Stomach smooth muscle (tissue), 2 donors: ENCODE data around the gene ZFP2.
A peak's percentile ranks its signal among the peaks of the same experiment; 100 is the strongest.
"Not testable (repeated sequence)": the region's sequence is repeated elsewhere in the genome, so short reads cannot be mapped to it uniquely, and the experiment has no call there.

Experiments
- H3K27ac ChIP-seq: one replicate; pipeline ENCODE4 v1.7.0; 2013; ENCODE audit warnings: mild to moderate bottlenecking, low read length, inconsistent platforms
- H3K27me3 ChIP-seq, 2 donors: one replicate each; pipeline ENCODE4 v1.7.0; 2013; ENCODE audit warnings: low read length in 2 of 2; ENCODE audit not compliant: insufficient read depth in 2 of 2, control insufficient read depth in 1 of 2
- H3K36me3 ChIP-seq, 2 donors: one replicate each; pipeline ENCODE4 v1.7.0; 2013; ENCODE audit warnings: low read length in 2 of 2; ENCODE audit not compliant: control insufficient read depth in 2 of 2, insufficient read depth in 2 of 2
- H3K4me1 ChIP-seq: one replicate; pipeline ENCODE4 v1.7.0; 2013; ENCODE audit warnings: low read length; ENCODE audit not compliant: control insufficient read depth, insufficient read depth
- H3K4me3 ChIP-seq, 2 donors: one replicate each; pipeline ENCODE4 v1.7.0; 2013; ENCODE audit warnings: low read length in 2 of 2
- H3K9ac ChIP-seq, 2 donors: one replicate each; pipeline ENCODE4 v1.7.0; 2013; ENCODE audit warnings: low read length in 2 of 2, mild to moderate bottlenecking in 1 of 2
- H3K9me3 ChIP-seq, 2 donors: one replicate each; pipeline ENCODE4 v1.7.0; 2013; ENCODE audit warnings: low read length in 2 of 2; ENCODE audit not compliant: control insufficient read depth in 2 of 2
- donor health status: healthy.
- donor health status: Pancreatic carcinoma.

The ZFP2 gene

GRCh38 chr5:178895615-178896571 is at the start of gene ZFP2:
Gene ZFP2, plus strand, starts transcription at chr5:178895913. Its CDS starts 35,401 bp downstream, at chr5:178931314.
- H3K27ac ChIP-seq = peak within 1 kb of the TSS; percentile 62
- no peaks in the 10 kb centered on the region for H3K9me3 ChIP-seq
- H3K4me1 ChIP-seq = peaks cover 4% of the 10 kb centered on the region
- H3K4me3 ChIP-seq = peak within 1 kb of the TSS; percentile 64 to 81
- H3K36me3 ChIP-seq = no peaks in the 10 kb centered on the region
- no peaks in the 10 kb centered on the region for H3K27me3 ChIP-seq
- peak within 1 kb of the TSS; percentile 74 to 75 for H3K9ac ChIP-seq

- H3K36me3 ChIP-seq = no peaks in the 10 kb centered on the region
- peaks cover 0 to 1% of the 10 kb centered on the region in 2 donors for H3K27me3 ChIP-seq
- H3K4me1 ChIP-seq = peaks cover 3% of the 10 kb centered on the region
- H3K4me3 ChIP-seq = no peak overlapping the region
- no peak overlapping the region for H3K9ac ChIP-seq
- H3K27ac ChIP-seq = no peak overlapping the region
- no peaks in the 10 kb centered on the region for H3K9me3 ChIP-seq
These were observed 46.4 kb upstream of the ZFP2 start for GRCh38 chr5:178849316-178849715.

GRCh38 chr5:178851951-178852350 is 43.8 kb upstream of the ZFP2 start:
- Histone ChIP-seq H3K27me3 (peaks cover 0 to 4% of the 10 kb centered on the region in 2 donors), H3K36me3 (no peaks in the 10 kb centered on the region), H3K27ac (no peak overlapping the region), H3K9ac (no peak overlapping the region), H3K9me3 (no peaks in the 10 kb centered on the region), H3K4me1 (no peaks in the 10 kb centered on the region), H3K4me3 (no peak overlapping the region)

DNA sequence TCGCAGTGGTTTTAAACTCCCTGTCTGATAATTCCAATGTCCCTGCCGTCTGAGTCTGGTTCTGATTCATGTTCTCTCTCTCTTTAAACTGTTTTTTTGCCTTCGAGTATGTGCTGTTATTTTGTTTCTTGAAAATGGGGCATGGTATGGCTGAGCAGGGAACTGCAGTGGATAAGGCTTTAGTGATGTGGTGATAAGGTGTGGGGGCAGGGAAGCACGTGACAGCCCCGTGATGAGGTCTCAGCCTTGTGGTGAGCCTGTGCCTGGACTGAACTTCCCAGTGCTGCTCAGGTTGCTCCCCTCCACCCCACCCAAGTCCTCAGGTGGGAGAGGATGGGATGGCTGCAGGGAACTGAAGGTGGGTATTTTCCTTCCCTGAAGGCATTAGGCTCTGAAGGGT is 41.4 kb upstream of the ZFP2 start:
- Histone ChIP-seq H3K27me3 (peaks cover 0 to 4% of the 10 kb centered on the region in 2 donors), H3K4me1 (no peaks in the 10 kb centered on the region), H3K4me3 (no peak overlapping the region), H3K9ac (no peak overlapping the region), H3K27ac (no peak overlapping the region), H3K36me3 (no peaks in the 10 kb centered on the region), H3K9me3 (no peaks in the 10 kb centered on the region)

- Histone ChIP-seq H3K27me3 (no peaks in the 10 kb centered on the region), H3K9me3 (no peaks in the 10 kb centered on the region), H3K4me1 (peaks cover 13% of the 10 kb centered on the region), H3K4me3 (peak within 1 kb of the TSS; percentile 74 to 78), H3K36me3 (peaks cover 4 to 5% of the 10 kb centered on the region in 2 donors), H3K27ac (peak within 1 kb of the TSS; percentile 37), H3K9ac (peak within 1 kb of the TSS; percentile 68 to 69)
These were observed 35.8 kb upstream of the ZFP2 start, which contains the start of gene ZNF354B for GRCh38 chr5:178859625-178860521. Gene ZNF354B, plus strand, starts transcription at chr5:178859953. Its CDS starts 1,095 bp downstream, at chr5:178861048.

GRCh38 chr5:178860615-178861014 is 35.1 kb upstream of the ZFP2 start:
- peak overlapping the region; percentile 68 to 69 for H3K9ac ChIP-seq
- not testable (repeated sequence) for H3K9me3 ChIP-seq, H3K27ac ChIP-seq, H3K27me3 ChIP-seq, H3K36me3 ChIP-seq
- peak overlapping the region; percentile 74 to 78 for H3K4me3 ChIP-seq
- peaks cover 13% of the 10 kb centered on the region for H3K4me1 ChIP-seq

DNA sequence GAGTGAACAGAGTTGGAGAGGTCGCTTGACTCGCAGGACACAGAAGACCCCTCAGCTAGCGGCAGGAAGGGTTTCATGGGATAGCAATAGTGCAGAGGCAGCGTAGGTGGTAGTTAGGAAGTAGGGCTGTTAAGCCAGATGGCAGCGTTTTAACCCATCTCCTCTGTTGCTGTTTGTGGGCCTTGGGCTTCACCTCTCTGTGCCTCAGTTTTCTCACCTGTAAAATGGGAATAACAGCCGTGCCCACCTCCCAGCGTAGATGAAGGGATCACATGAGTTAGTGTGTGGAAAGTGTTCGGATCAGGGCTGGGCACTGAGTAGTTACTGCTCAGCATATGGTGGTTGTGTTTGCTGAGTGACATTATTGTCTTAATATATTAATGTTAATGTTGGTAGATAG is 34.1 kb upstream of the ZFP2 start:
- H3K4me3 ChIP-seq = peak overlapping the region; percentile 24 to 46
- H3K9ac ChIP-seq = peak overlapping the region; percentile 21
- no peak overlapping the region for H3K27ac ChIP-seq
- no peaks in the 10 kb centered on the region for H3K27me3 ChIP-seq
- peaks cover 13 to 15% of the 10 kb centered on the region in 2 donors for H3K36me3 ChIP-seq
- H3K4me1 ChIP-seq = peaks cover 13% of the 10 kb centered on the region
- no peaks in the 10 kb centered on the region for H3K9me3 ChIP-seq

GRCh38 chr5:178866946-178867345 is 28.8 kb upstream of the ZFP2 start:
- peaks cover 36 to 41% of the 10 kb centered on the region in 2 donors for H3K36me3 ChIP-seq
- H3K27me3 ChIP-seq = no peaks in the 10 kb centered on the region
- H3K9ac ChIP-seq = no peak overlapping the region
- no peak overlapping the region for H3K27ac ChIP-seq
- no peaks in the 10 kb centered on the region for H3K9me3 ChIP-seq
- H3K4me1 ChIP-seq = peaks cover 4% of the 10 kb centered on the region
- H3K4me3 ChIP-seq = no peak overlapping the region

DNA sequence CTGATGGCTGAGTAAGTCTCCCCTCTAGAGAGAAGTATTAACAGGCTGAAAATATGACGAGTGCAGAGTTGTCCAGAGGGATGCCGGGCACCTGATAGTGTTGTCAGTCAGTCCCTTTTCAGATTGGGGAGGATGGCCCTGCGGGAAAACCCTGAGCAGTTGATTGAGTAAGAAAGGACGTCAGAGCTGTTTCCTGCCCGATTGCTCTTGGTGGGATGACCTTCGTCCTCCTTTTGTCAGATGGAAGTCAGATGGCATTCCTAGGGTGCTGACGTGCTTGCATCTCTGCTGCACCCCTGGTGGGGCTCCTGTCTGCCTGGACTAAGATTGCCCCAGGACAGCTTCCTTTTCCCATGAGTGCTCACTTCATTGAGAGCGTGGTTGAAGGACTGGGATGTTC is 26.1 kb upstream of the ZFP2 start:
- Histone ChIP-seq H3K4me3 (no peak overlapping the region), H3K9ac (no peak overlapping the region), H3K27me3 (no peaks in the 10 kb centered on the region), H3K36me3 (peaks cover 37 to 48% of the 10 kb centered on the region in 2 donors), H3K27ac (no peak overlapping the region), H3K4me1 (no peaks in the 10 kb centered on the region), H3K9me3 (no peaks in the 10 kb centered on the region)

- H3K4me1 ChIP-seq = no peaks in the 10 kb centered on the region
- H3K27ac ChIP-seq = no peak overlapping the region
- H3K27me3 ChIP-seq = no peaks in the 10 kb centered on the region
- H3K36me3 ChIP-seq = peaks cover 41 to 55% of the 10 kb centered on the region in 2 donors
- H3K9ac ChIP-seq = no peak overlapping the region
- peaks cover 0 to 7% of the 10 kb centered on the region in 2 donors for H3K9me3 ChIP-seq
- no peak overlapping the region for H3K4me3 ChIP-seq
These were observed 25.3 kb upstream of the ZFP2 start for GRCh38 chr5:178870411-178870810.
